GM23338 (cell line): Measurements from ENCODE around the gene ZBTB7B. TPM values are rescaled to one million over a fixed set of nuclear protein-coding genes. Genes with fewer than 3 reads are reported as not detected.
A peak's percentile ranks its signal among the peaks of the same experiment; 100 is the strongest.

Experiments
- ATAC-seq: fragments of 200-7000 bp; cut with Tn5 transposase; 3 replicates; pipeline ENCODE4 v1.9.1; 2020
- DNase-seq: peaks from one replicate; pipeline ENCODE4 v3.0.0-alpha.2; 2015; ENCODE audit warnings: low spot score
- H2AFZ ChIP-seq: fragments of 200-600 bp; sonication (generic); 2 replicates; pipeline ENCODE4 v1.8.0; 2016; ENCODE audit warnings: antibody characterized with exemption, mild to moderate bottlenecking, moderate library complexity
- H3F3A ChIP-seq: fragments of 200-600 bp; sonication (generic); replicated peaks from 2 replicates; pipeline ENCODE4 v1.8.0; 2017; ENCODE audit warnings: antibody characterized with exemption, mixed run types, low read depth
- H3K27ac ChIP-seq: fragments of 200-600 bp; sonication (generic); 2 replicates; pipeline ENCODE4 v1.6.1; 2016; ENCODE audit warnings: low read depth
- H3K27me3 ChIP-seq: fragments of 200-600 bp; sonication (generic); 2 replicates; pipeline ENCODE4 v1.8.0; 2016; ENCODE audit warnings: mild to moderate bottlenecking, mixed run types, moderate library complexity; ENCODE audit not compliant: insufficient read depth
- H3K36me3 ChIP-seq: fragments of 200-600 bp; sonication (generic); 2 replicates; pipeline ENCODE4 v1.8.0; 2016; ENCODE audit warnings: mild to moderate bottlenecking; ENCODE audit not compliant: insufficient read depth
- H3K4me1 ChIP-seq: fragments of 200-600 bp; sonication (generic); 2 replicates; pipeline ENCODE4 v1.8.0; 2016; ENCODE audit warnings: mild to moderate bottlenecking, moderate library complexity; ENCODE audit not compliant: insufficient read depth
- H3K4me2 ChIP-seq: fragments of 200-600 bp; sonication (generic); 2 replicates; pipeline ENCODE4 v1.7.1; 2017; ENCODE audit warnings: mixed run types
- H3K4me3 ChIP-seq: fragments of 200-600 bp; sonication (generic); 2 replicates; pipeline ENCODE4 v1.6.1; 2016; ENCODE audit warnings: mixed run types
- H3K79me2 ChIP-seq: fragments of 200-600 bp; sonication (generic); replicated peaks from 2 replicates; pipeline ENCODE4 v1.8.0; 2017; ENCODE audit warnings: mild to moderate bottlenecking; ENCODE audit not compliant: insufficient read depth
- H3K9me2 ChIP-seq: fragments of 200-600 bp; sonication (generic); 2 replicates; pipeline ENCODE4 v1.8.0; 2017; ENCODE audit not compliant: insufficient read depth
- H4K20me1 ChIP-seq: fragments of 200-600 bp; sonication (generic); replicated peaks from 2 replicates; pipeline ENCODE4 v1.8.0; 2017; ENCODE audit warnings: mild to moderate bottlenecking; ENCODE audit not compliant: insufficient read depth
- H3K27ac Mint-ChIP-seq: 2 replicates; pipeline ENCODE4 v1.8.0; 2020; ENCODE audit warnings: inconsistent platforms, mild to moderate bottlenecking, moderate library complexity, mixed read lengths
- H3K27me3 Mint-ChIP-seq: 3 replicates; pipeline ENCODE4 v1.8.0; 2022; ENCODE audit warnings: low read depth, mild to moderate bottlenecking, moderate library complexity, mixed read lengths, inconsistent platforms; ENCODE audit not compliant: insufficient read depth, poor library complexity
- H3K36me3 Mint-ChIP-seq: 3 replicates; pipeline ENCODE4 v1.8.0; 2021; ENCODE audit warnings: low read depth, mild to moderate bottlenecking, inconsistent platforms, moderate library complexity, mixed read lengths
- H3K4me1 Mint-ChIP-seq: 3 replicates; pipeline ENCODE4 v1.8.0; 2020; ENCODE audit warnings: mild to moderate bottlenecking, inconsistent platforms, mixed read lengths
- H3K4me3 Mint-ChIP-seq: 3 replicates; pipeline ENCODE4 v1.8.0; 2021; ENCODE audit warnings: moderate library complexity, mild to moderate bottlenecking, inconsistent platforms, mixed read lengths
- H3K9me3 Mint-ChIP-seq: 3 replicates; pipeline ENCODE4 v1.8.0; 2020; ENCODE audit warnings: moderate library complexity, mild to moderate bottlenecking, inconsistent platforms, mixed read lengths
- CREB1 ChIP-seq: fragments of 250-450 bp; sonication (Bioruptor Pico); IDR thresholded peaks from 2 replicates; pipeline ENCODE4 v1.5.0; 2020; ENCODE audit warnings: low read depth, mild to moderate bottlenecking, moderate library complexity
- ETS1 ChIP-seq: IDR thresholded peaks from 2 replicates; pipeline ENCODE4 v1.6.1; 2016; ENCODE audit warnings: antibody characterized with exemption
- EZH2 ChIP-seq: fragments of 200-600 bp; sonication (generic); IDR thresholded peaks from one replicate; pipeline ENCODE4 v1.8.0; 2017; ENCODE audit warnings: antibody characterized with exemption, mild to moderate bottlenecking, low read depth; ENCODE audit not compliant: unreplicated experiment
- EZH2phosphoT487 ChIP-seq: fragments of 200-600 bp; sonication (generic); IDR thresholded peaks from one replicate; pipeline ENCODE4 v1.8.1; 2018; ENCODE audit warnings: antibody characterized with exemption; ENCODE audit not compliant: unreplicated experiment
- JUNB ChIP-seq: IDR thresholded peaks from one replicate; pipeline ENCODE4 v1.6.1; 2016; ENCODE audit warnings: antibody characterized with exemption; ENCODE audit not compliant: unreplicated experiment
- NANOG ChIP-seq: IDR thresholded peaks from 2 replicates; pipeline ENCODE4 v1.6.1; 2016; ENCODE audit warnings: antibody characterized with exemption, borderline replicate concordance
- POLR2AphosphoS5 ChIP-seq: IDR thresholded peaks from 2 replicates; pipeline ENCODE4 v1.6.1; 2016; ENCODE audit warnings: antibody characterized with exemption, low read depth
- STAT1 ChIP-seq: IDR thresholded peaks from one replicate; pipeline ENCODE4 v1.6.1; 2016; ENCODE audit warnings: antibody characterized with exemption; ENCODE audit not compliant: unreplicated experiment
- ZNF114 ChIP-seq: fragments of 250-450 bp; sonication (Bioruptor Pico); IDR thresholded peaks from 2 replicates; pipeline ENCODE4 v1.5.0; 2020; ENCODE audit warnings: mild to moderate bottlenecking, moderate library complexity
- ZNF331 ChIP-seq: fragments of 250-450 bp; sonication (Bioruptor Pico); IDR thresholded peaks from 2 replicates; pipeline ENCODE4 v1.5.0; 2020; ENCODE audit warnings: low read depth, mild to moderate bottlenecking, moderate library complexity
- polyA plus RNA-seq: library from polyadenylated mRNA; unstranded; fragments of >200 nt; fragmentation: Nextera tagmentation; extraction: Ambion mirVana; gene quantifications from 2 replicates; pipeline ENCODE4 v1.2.1, GENCODE V29; 2016
- total RNA-seq: library from RNA; depleted of rRNA; stranded (reverse); fragments of >200 nt; shearing (Covaris generic); gene quantifications from 2 replicates; pipeline ENCODE4 v1.2.3, GENCODE V29; 2014
- TF ChIP-seq, protein P1 (sequence below), 2 experiments: fragments of 200-600 bp in 1 of 2; sonication (generic) in 1 of 2; conservative IDR thresholded peaks; 2 replicates each; pipeline versions ENCODE4 v1.5.1 to v1.6.1; 2016 to 2017; ENCODE audit warnings: antibody characterized with exemption in 2 of 2, low read depth in 2 of 2, mild to moderate bottlenecking in 2 of 2, moderate library complexity in 1 of 2
- TF ChIP-seq, protein P2 (sequence below): fragments of 250-450 bp; sonication (Bioruptor Pico); IDR thresholded peaks from 2 replicates; pipeline ENCODE4 v1.5.0; 2020; ENCODE audit warnings: mild to moderate bottlenecking, moderate library complexity
- TF ChIP-seq, protein P3 (sequence below): IDR thresholded peaks from one replicate; pipeline ENCODE4 v1.6.1; 2018; ENCODE audit warnings: antibody characterized with exemption; ENCODE audit not compliant: unreplicated experiment

Gene ZBTB7B
- total and polyA plus RNA-seq, 2 experiments from 2014 or later, result 3.6 to 32.6 TPM

GRCh38 chr1:155009221-155009711, 6.7 kb downstream of the ZBTB7B start:
- Mint-ChIP-seq H3K4me1 (peaks cover 72% of the 10 kb centered on the region), H3K36me3 (peaks cover 18% of the 10 kb centered on the region), H3K9me3 (no peaks in the 10 kb centered on the region), H3K27ac (no peak overlapping the region), H3K27me3 (peaks cover 20% of the 10 kb centered on the region), H3K4me3 (peak overlapping the region; percentile 48; the same call in 1 of the 3 replicates)
- no peak for TF ChIP-seq ETS1
- no peak for TF ChIP-seq ZNF114 (CRISPR knock-in tag)
- TF ChIP-seq STAT1, result no peak
- TF ChIP-seq NANOG, result no peak
- TF ChIP-seq ZNF331 (CRISPR knock-in tag), result no peak
- no peak for TF ChIP-seq EZH2phosphoT487
- no peak for TF ChIP-seq POLR2AphosphoS5
- TF ChIP-seq, protein P1, sequence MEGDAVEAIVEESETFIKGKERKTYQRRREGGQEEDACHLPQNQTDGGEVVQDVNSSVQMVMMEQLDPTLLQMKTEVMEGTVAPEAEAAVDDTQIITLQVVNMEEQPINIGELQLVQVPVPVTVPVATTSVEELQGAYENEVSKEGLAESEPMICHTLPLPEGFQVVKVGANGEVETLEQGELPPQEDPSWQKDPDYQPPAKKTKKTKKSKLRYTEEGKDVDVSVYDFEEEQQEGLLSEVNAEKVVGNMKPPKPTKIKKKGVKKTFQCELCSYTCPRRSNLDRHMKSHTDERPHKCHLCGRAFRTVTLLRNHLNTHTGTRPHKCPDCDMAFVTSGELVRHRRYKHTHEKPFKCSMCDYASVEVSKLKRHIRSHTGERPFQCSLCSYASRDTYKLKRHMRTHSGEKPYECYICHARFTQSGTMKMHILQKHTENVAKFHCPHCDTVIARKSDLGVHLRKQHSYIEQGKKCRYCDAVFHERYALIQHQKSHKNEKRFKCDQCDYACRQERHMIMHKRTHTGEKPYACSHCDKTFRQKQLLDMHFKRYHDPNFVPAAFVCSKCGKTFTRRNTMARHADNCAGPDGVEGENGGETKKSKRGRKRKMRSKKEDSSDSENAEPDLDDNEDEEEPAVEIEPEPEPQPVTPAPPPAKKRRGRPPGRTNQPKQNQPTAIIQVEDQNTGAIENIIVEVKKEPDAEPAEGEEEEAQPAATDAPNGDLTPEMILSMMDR (conservative IDR thresholded peaks at IDR 0.05; ENCODE audit: low read depth in 2 of 2), result no peak
- TF ChIP-seq, protein P2, sequence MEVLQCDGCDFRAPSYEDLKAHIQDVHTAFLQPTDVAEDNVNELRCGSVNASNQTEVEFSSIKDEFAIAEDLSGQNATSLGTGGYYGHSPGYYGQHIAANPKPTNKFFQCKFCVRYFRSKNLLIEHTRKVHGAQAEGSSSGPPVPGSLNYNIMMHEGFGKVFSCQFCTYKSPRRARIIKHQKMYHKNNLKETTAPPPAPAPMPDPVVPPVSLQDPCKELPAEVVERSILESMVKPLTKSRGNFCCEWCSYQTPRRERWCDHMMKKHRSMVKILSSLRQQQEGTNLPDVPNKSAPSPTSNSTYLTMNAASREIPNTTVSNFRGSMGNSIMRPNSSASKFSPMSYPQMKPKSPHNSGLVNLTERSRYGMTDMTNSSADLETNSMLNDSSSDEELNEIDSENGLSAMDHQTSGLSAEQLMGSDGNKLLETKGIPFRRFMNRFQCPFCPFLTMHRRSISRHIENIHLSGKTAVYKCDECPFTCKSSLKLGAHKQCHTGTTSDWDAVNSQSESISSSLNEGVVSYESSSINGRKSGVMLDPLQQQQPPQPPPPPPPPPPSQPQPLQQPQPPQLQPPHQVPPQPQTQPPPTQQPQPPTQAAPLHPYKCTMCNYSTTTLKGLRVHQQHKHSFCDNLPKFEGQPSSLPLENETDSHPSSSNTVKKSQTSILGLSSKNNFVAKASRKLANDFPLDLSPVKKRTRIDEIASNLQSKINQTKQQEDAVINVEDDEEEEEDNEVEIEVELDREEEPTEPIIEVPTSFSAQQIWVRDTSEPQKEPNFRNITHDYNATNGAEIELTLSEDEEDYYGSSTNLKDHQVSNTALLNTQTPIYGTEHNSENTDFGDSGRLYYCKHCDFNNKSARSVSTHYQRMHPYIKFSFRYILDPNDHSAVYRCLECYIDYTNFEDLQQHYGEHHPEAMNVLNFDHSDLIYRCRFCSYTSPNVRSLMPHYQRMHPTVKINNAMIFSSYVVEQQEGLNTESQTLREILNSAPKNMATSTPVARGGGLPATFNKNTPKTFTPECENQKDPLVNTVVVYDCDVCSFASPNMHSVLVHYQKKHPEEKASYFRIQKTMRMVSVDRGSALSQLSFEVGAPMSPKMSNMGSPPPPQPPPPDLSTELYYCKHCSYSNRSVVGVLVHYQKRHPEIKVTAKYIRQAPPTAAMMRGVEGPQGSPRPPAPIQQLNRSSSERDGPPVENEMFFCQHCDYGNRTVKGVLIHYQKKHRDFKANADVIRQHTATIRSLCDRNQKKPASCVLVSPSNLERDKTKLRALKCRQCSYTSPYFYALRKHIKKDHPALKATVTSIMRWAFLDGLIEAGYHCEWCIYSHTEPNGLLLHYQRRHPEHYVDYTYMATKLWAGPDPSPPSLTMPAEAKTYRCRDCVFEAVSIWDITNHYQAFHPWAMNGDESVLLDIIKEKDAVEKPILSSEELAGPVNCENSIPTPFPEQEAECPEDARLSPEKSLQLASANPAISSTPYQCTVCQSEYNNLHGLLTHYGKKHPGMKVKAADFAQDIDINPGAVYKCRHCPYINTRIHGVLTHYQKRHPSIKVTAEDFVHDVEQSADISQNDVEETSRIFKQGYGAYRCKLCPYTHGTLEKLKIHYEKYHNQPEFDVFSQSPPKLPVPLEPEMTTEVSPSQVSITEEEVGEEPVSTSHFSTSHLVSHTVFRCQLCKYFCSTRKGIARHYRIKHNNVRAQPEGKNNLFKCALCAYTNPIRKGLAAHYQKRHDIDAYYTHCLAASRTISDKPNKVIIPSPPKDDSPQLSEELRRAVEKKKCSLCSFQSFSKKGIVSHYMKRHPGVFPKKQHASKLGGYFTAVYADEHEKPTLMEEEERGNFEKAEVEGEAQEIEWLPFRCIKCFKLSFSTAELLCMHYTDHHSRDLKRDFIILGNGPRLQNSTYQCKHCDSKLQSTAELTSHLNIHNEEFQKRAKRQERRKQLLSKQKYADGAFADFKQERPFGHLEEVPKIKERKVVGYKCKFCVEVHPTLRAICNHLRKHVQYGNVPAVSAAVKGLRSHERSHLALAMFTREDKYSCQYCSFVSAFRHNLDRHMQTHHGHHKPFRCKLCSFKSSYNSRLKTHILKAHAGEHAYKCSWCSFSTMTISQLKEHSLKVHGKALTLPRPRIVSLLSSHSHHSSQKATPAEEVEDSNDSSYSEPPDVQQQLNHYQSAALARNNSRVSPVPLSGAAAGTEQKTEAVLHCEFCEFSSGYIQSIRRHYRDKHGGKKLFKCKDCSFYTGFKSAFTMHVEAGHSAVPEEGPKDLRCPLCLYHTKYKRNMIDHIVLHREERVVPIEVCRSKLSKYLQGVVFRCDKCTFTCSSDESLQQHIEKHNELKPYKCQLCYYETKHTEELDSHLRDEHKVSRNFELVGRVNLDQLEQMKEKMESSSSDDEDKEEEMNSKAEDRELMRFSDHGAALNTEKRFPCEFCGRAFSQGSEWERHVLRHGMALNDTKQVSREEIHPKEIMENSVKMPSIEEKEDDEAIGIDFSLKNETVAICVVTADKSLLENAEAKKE (CRISPR knock-in tag), result no peak
- TF ChIP-seq JUNB, result no peak
- TF ChIP-seq EZH2, result no peak
- TF ChIP-seq, protein P3, sequence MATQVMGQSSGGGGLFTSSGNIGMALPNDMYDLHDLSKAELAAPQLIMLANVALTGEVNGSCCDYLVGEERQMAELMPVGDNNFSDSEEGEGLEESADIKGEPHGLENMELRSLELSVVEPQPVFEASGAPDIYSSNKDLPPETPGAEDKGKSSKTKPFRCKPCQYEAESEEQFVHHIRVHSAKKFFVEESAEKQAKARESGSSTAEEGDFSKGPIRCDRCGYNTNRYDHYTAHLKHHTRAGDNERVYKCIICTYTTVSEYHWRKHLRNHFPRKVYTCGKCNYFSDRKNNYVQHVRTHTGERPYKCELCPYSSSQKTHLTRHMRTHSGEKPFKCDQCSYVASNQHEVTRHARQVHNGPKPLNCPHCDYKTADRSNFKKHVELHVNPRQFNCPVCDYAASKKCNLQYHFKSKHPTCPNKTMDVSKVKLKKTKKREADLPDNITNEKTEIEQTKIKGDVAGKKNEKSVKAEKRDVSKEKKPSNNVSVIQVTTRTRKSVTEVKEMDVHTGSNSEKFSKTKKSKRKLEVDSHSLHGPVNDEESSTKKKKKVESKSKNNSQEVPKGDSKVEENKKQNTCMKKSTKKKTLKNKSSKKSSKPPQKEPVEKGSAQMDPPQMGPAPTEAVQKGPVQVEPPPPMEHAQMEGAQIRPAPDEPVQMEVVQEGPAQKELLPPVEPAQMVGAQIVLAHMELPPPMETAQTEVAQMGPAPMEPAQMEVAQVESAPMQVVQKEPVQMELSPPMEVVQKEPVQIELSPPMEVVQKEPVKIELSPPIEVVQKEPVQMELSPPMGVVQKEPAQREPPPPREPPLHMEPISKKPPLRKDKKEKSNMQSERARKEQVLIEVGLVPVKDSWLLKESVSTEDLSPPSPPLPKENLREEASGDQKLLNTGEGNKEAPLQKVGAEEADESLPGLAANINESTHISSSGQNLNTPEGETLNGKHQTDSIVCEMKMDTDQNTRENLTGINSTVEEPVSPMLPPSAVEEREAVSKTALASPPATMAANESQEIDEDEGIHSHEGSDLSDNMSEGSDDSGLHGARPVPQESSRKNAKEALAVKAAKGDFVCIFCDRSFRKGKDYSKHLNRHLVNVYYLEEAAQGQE, result no peak
- no peak for TF ChIP-seq CREB1
- DNase-seq (no peak), ATAC-seq (no peak)
- H4K20me1 ChIP-seq, result peaks cover 7% of the 10 kb centered on the region
- H2AFZ ChIP-seq, result no peak overlapping the region
- H3K36me3 ChIP-seq, result no peaks in the 10 kb centered on the region
- H3K27ac ChIP-seq, result no peak overlapping the region
- H3K4me2 ChIP-seq, result peak overlapping the region; percentile 72
- H3K9me2 ChIP-seq, result no peaks in the 10 kb centered on the region
- H3K4me3 ChIP-seq, result 0 out of 2 replicates have a peak overlapping the region, but pooled peaks have one; percentile 26
- peaks cover 5% of the 10 kb centered on the region; the same call in 1 of the 2 replicates for H3F3A ChIP-seq
- peaks cover 42% of the 10 kb centered on the region for H3K79me2 ChIP-seq
- H3K4me1 ChIP-seq, result peaks cover 52% of the 10 kb centered on the region
- no peaks in the 10 kb centered on the region for H3K27me3 ChIP-seq
